ENCODE results near the gene PRKCA.
"Not testable (repeated sequence)": the region's sequence is repeated elsewhere in the genome, so short reads cannot be mapped to it uniquely, and the experiment has no call there.

The PRKCA gene

DNA sequence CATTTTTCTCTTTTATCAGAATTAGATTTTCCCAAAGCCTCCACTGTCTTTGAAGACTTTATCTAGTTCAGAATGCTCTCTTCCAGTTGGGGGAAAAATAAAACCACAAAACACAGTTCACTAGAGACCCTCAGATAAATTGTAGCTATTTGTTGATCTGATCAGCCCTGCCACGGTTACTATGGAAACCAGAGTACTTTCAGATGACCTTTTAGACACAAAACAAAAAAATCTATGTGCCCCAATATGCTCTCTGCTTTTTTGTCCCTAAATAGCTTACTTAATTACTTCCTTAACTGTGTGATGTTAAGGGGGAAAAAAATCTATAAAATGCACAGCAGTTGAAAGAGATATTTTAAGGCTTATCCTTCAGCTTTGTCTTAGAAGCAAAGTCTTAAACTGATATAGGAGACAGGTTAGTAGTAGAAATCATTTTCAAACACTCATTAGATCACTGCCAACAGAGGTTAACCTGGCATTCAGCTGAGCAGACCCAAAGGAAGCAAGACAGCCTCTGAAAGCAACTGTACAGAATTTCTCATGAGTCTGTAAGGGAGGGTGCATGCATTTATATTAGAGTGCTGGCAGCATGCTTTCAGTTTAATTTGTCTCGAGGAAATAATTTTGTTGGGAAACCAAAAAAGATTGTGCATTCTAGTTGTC, 402.6 kb downstream of the PRKCA start:
- DNase-seq = no peak

DNA sequence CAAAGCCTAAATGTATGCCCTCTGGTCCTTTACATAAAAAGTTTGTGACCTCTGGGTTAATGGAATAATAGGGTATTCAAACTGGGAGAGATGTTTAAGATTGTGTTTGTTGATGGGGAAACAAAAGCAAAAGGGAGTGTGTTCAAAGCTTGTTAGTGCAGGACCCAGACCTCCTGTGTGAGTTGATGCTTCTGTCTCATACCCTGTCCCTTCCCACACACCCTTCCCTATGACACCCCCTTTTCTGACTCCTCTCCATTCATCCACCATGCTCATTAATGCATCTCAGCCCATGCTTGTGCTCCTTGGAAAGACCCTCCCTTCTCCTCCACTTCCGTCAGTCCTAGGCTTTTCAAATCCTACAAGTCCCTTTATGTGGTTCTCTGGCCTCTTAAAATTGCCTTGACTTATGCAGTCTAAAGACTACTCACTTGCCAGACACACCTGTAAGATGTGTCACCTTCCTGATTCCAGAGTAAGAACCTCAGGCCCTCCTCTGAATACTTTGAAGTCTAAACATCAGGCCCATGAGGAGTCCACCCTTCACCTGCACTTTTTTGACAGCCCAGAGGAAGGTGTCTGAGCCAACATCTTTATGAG, 404.5 kb downstream of the PRKCA start:
- DNase-seq = no peak

DNA sequence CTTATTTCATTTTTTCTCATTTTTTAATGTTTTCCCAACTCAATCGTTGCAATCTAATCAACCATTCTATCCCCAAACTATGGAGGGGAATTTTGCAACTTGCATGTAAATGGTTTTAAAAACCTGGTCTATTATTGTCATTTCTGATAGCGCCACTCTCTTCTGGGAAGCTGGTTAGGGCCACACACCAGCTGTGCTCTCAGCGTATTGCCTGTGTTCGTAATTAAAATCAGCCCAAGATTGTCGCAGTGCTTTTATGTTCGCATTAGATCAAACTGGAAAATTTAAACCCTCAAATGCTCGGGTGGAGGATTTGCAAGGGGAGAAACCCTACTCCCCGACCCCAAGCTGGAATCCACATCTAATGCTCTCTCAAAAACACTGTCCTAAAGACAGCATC, 409.0 kb downstream of the PRKCA start:
- no peak for DNase-seq

DNA sequence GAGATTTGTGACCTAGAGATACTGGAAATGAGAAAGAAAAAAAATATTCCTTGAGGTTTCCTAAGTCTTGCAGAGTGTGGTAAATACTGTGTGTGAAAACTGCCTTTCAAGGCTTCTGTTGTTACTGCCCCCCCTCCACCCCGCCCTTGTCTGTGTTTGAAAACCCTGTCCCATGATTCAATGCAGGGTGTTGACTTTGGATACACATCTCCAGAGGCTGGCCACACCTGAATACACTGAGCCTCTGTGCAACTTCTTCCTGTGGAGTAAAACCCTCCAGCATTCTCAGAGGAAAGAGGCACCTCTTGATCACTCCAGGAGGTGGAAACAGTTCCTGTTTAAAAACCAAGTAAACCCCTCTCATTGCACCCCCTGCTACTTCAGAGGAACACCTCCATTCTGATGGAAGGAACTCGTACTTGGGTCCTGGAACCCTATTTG, 409.5 kb downstream of the PRKCA start:
- peak; percentile 40 for DNase-seq

DNA sequence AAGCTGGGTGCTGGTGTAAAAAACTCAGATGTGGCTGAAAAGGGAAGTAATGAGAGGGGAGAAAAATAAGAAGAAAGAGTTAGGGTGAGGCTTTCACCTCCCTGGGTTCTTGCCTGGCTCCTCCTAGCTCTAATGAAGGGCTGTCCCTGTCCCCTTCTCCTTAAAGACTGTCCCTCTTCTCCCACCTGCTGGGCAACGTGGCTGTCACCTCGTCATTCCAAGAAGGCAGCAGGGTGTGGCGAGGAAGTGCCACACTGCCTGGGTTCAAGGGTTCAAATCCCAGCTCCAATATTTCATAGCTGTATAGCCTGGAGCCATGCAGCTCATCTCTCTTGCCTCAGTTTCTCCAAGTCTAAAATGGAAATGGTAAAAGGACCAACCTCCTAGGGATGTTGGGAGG, 410.0 kb downstream of the PRKCA start:
- no peak for DNase-seq

DNA sequence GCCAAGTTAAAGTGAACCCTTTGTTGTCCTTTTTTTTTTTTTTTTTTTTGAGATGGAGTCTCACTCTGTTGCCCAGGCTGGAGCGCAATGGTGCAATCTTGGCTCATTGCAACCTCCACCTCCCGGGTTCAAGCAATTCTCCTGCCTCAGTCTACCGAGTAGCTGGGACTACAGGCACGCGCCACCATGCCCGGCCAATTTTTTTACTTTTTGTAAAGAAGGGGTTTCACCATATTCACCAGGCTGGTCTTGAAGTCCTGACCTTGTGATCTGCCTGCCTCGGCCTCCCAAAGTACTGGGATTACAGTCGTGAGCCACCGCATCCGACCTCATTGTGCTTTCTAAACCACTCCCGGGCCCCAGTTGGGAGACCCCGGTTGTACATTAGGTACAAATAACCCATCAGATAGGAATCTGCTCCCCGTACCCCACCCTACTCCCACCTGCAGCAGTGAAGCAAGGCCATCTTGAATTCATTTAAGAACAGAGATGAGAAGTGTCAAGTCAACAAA, 410.7 kb downstream of the PRKCA start:
- DNase-seq = not testable (repeated sequence)

DNA sequence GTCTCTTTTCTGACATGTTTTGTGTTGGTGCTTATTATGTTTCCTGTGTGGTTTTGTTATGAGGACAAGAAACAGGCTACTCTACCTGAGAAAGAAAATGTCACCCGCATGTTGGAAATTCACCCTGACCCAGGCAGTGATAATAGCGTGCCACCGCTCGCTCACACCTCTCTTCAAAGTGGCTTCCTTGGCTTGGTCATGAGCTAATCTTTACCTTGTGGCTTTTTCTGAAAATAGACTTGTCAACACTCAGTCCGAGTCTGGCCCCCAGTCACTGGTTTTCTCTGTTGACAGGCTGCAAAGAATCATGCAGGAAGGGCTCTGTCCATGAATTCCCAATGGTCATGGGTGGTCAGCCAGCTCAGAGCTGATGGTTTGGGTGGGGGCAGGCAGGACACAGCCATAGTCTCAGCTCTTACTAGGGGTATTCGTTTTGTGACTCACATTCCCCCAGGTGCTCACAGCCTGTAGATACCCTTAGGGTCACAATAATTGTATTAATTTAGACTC, 411.2 kb downstream of the PRKCA start:
- DNase-seq = no peak

DNA sequence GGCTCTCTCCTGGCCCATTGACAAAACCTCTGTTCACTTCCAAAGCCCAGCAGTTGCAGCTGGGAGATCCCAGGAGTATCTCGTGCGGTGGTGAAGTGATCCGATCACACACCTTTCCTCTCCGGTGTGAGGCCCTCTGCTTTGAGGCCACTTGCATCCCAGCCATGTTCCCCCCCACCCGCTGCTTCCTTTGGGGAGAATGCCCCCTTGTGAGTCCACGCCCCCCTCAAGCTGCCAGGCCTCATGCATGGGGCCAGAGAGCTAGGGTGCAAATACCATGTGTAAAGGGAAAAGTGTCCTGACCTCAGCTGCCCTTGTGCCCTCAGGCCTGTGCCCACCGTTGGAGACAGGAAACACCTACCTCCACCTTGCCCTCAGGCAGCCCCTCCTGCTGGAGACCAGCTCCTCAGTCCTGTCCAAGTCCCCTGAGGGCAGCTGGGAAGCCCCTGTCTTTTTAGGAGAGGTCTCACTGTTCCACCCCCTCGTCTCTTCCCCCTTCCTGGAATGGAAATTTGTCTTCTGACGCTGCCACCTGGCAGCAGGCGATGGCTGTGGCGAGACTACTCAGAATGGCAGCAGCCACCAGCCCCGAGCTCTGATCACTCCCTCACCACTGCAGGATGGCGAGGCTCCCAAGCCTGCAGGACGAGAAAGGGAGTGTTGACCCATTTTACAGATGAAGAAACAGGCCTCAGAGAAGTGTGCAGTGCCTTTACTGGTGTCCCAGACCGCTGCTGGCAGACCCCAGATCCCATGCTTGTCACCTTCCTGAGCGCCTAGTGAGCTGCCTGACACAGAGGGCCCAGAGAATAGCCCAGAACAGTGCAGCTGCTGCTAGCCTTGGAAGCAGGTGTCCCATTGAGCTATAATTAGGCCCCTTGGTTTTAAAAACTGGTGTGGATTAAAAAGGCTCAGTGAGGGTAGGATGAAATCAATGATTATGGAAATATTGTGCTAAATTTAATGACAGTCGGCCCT, 411.9 kb downstream of the PRKCA start:
- no peak for DNase-seq

DNA sequence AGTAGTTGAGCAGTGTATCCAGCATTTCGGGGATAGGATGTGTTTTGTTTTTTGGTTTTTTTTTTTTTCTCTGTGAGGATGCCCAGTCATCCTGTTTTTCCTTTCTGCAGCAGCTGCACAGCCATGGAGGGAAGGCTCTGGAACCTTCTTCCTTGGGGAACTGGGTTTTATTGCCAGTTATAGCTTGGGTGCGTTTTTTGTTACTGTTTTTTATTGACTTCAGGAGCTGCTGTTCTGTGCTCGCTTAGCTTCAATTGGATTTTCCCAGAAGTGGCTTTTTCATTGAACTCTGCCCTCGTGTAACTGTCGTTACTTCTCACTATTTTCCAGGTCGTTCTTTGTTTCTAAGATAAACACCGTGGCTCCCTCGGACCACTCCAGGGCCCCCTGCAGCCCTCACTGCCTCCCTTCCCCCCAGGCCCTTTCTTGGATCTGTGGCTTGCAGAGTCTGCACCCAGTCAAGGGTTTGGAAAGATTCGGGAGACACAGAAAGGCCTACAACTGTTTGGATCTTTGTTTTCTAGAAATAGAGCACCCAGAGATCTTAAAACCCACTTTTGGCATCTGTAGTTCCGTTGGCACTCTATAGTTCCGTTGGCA, 412.8 kb downstream of the PRKCA start:
- no peak for DNase-seq

DNA sequence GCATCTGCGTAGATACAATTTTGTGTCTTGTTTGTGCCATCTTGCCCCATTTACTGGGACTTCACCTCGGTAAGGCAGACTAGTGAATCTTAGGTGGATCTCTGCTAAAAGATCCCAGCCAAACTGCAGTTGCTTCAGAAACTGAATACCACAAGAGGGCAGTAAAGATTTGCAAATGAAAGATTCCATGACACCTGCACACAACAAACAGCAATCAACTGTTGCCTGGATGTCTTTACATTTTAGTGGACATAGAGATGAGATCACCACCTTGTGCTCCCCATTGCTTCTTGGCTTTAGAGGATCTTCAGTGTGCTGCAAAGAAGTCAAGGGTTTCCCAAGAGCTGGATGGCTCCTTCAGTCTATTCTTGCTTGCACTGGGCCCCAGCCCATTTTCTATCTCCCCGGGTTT, 413.3 kb downstream of the PRKCA start:
- peak; percentile 42 for DNase-seq

DNA sequence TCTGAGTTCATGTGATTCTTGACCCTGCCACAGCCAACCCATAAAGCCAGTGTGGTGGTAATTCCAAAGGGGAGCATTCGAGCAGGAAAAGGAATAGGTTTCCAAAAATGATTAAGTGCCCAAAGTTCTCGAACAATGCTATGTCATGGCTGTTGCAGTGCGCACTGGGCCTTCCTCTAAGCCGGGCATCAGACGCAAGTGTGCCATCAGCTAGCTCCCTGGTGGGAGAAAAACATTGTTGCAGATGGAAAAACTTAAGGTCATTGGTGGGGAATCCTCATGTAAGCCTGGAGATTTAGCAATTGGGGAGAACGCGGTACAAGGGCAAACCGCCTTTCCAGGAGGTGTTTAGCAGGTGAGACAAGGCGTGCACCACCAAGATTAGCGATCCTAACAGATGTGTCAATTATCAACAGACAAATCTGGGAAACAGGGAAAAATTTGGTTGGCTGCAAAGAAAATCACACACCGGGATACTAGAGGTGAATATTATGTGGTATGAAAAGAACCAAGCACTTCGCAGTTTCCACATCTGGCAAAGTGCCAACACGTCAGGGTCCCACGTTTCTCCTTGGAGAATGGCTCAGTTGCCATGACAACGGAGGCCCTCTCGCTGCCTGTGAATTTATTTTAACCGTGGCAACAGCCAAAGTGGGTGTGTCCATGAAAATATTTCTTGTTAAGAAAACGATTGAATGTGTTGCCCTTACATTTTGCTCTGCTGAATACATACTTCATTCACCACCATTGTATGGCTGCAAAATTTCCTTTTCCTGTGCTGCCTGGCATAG, 414.0 kb downstream of the PRKCA start:
- peak; percentile 73 for DNase-seq

DNA sequence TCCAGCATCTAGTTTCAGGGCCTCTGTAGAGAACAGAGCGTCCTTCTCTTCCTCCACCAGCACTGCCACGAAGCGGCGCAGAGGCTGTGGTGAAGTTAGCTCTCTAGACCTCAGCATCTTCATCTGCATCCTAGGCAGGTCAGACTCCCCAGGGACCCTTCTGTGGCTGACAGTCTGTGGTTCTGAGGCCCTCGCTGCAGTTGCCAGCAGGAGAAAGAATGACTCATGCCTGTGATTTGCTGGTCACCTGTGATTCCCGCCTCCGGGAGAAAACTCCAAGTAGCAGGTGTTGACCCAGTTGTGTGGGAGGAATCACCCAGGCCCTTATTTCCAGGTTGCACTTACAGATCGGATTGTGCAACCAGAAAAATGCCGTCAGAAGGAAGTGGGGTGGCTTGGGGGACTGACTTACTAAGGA, 415.2 kb downstream of the PRKCA start:
- no peak for DNase-seq

DNA sequence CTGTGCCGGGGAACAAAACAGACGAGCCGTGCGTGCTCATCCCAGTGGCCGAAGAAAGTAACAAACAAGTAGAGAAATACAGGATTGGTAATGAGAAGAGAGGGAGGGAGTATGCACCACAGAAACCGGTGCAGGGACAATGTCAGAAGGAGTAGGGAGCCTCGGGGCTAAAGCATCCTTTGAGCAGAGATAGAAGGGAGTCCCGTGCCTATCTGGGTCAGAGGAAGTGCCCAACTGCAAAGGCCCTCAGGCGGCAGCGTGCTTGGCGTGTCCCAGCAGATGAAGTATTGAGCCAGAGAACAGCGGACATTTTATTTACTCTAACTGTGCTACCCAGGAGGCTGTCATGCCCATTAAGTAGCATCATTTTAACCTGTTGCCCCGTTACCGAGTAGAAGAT, 417.6 kb downstream of the PRKCA start:
- DNase-seq = no peak

DNA sequence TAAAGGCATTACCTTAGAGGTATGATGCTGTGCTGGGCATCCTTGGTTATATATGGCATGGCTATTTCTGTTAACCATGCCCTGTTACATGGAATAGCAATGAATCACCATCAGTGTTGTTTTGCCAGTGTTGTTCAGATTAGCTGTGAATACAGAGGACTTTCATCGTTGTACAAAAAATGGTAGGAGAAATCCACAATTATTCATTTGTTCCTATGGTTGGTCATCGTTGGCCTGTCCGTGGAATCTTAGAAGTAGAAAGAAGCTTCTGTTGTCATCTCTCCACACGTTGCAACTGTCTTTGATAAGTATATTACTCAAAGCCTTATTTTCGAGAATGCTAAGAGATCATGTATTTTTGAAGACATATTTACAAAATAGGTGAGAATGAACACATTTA, 418.2 kb downstream of the PRKCA start:
- DNase-seq = no peak

DNA sequence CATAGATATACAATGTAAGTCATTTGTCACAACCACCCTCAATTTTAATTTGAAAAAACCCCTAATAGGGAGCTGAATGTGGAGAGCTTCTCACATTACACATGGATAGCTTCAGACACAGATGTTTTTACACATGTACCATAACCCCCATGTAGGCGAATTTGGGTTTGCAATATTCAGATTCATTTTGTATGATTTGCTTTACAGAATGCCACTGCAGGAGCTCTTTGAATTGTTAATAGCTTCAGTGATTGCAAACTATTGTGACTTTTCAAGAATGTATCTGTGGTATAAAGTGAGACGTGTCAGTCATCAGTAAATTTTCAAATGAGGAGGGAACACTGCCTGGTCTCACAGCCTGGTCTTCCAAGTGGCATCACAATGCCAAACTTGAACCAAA, 419.9 kb downstream of the PRKCA start:
- no peak for DNase-seq

DNA sequence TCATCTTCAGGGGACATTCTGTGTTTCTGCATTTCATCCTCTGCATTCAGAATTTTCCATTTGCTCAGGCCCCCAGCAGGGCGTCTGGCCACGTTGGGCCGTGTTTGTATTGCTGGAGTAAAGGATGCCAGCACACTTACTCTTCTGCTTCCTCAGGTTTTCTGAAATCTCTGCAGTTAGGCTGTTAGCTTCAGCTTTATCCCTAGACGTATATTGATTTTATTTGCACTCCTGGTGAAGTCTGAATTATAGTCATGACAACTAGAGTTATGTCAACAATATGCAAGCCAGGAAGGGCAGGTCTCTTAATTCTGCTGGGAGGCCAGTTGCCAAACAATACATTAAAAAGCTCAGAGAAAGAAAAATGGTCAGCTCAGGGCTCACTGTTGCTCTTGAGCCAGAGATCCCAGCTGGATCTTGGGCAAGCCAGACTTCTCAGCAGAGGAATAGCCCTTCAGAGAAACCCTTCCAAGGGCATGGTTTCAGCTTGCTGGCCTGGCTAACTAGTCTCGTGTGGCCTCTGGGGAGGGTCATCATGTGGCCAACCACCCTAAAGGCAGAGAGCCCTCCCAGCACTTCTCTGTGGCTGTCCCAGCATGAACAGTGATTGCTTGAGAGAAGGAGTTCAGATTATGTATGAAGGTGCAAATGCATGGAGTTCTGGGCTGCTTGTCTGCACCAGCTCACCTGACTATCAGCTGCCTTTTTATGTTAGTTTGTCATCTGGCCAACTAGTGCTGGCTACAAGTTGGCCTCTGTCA, 422.3 kb downstream of the PRKCA start:
- DNase-seq = peak; percentile 81

DNA sequence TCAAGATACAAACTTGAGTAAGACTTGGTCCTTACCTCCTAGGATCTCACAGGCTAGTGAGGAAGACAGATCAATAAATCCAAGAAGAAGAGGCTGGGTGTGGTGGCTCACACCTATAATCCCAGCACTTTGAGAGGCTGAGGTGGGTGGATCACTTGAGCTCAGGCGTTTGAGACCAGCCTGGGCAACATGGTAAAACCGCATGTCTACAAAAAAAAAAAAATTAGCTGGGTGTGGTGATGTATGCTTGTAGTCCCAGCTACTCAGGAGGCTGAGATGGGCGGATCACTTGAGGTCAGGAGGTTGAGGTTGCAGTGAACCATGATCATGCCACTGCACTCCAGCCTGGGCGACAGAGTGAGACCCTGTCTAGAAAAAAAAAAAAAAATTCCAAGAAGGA, 423.0 kb downstream of the PRKCA start:
- not testable (repeated sequence) for DNase-seq

DNA sequence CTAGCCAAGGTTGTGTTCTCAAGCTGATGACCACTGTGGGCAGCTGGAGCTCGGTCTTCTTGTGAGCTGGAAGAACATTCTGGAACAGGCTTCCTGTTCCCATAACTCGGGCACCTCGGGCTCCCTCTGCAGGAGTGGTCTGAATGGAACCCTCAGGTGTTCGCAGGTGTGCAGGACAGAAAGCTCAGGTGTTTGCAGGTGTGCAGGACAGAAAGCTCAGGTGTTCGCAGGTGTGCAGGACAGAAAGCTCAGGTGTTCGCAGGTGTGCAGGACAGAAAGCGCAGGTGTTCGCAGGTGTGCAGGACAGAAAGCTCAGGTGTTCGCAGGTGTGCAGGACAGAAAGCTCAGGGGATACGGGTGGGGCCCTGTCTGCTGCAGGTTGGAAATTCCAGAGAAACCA, 423.5 kb downstream of the PRKCA start:
- DNase-seq = no peak

DNA sequence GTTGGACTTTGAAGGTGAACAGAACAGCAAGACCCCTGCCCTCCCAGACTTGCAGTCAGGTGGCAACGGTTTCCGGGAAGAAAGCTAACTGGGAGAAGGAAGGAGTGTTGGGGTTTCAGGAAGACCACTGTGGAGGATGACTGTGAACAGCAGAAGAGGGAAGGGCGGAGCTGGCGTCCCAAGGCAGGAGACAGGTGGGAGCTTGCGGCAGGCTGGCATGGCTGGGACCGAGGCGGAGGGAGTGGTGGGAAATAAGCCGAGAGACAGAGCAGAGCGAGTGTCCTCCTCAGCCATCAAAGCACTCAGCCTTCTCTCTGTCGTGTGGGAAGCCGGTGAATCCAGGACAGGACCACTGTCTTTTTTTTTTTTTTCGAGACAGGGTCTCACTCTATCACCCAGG, 424.0 kb downstream of the PRKCA start:
- DNase-seq = no peak

DNA sequence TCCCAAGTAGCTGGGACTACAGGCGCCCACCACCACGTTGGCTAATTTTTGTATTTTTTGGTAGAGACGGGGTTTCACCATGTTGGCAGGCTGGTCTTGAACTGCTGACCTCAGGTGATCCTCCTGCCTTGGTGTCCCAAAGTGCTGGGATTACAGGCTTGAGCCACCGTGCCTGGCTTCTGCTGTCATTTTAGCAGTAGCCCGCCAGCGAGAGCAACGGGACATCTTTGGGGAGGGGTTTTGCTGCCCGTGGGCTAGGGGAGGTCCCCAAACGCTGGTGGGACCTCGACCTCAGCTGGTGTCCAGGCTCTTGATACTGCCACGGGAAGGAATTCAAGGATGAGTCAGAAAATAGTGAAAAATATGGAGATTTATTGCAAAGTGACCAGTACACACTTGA, 424.4 kb downstream of the PRKCA start:
- DNase-seq = no peak
